GM21360 (cell line): ENCODE measurements around the gene STRADB.
"Not testable (repeated sequence)": the region's sequence is repeated elsewhere in the genome, so short reads cannot be mapped to it uniquely, and the experiment has no call there.

Experiments used
- ATAC-seq: cut with Tn5 transposase; IDR thresholded peaks from one replicate; pipeline ENCODE4 v1.9.1; 2021; ENCODE audit warnings: mild to moderate bottlenecking, moderate library complexity; ENCODE audit not compliant: unreplicated experiment

STRADB gene

GRCh38 chr2:201465524-201465971 is 14.0 kb downstream of the STRADB start:
- ATAC-seq, result no peak

GRCh38 chr2:201466050-201466675 is 14.6 kb downstream of the STRADB start:
- ATAC-seq, result no peak

- ATAC-seq, result no peak
Observed at GRCh38 chr2:201467666-201468065, 16.1 kb downstream of the STRADB start.

GRCh38 chr2:201470821-201471731 is 19.5 kb downstream of the STRADB start:
- no peak for ATAC-seq

GRCh38 chr2:201471732-201472393 is 20.3 kb downstream of the STRADB start:
- no peak for ATAC-seq

- ATAC-seq, result no peak
Observed at GRCh38 chr2:201472411-201472810, 20.9 kb downstream of the STRADB start.

- no peak for ATAC-seq
Observed at GRCh38 chr2:201482543-201482942, 31.0 kb downstream of the STRADB start.

GRCh38 chr2:201483342-201483741 is 31.8 kb downstream of the STRADB start:
- ATAC-seq, result no peak

GRCh38 chr2:201483758-201484157 is 32.2 kb downstream of the STRADB start:
- not testable (repeated sequence) for ATAC-seq

GRCh38 chr2:201484805-201485204 is 33.3 kb downstream of the STRADB start:
- ATAC-seq, result no peak

- ATAC-seq, result no peak
Observed at GRCh38 chr2:201490291-201490690, 38.8 kb downstream of the STRADB start.

GRCh38 chr2:201496785-201497184 is 45.2 kb downstream of the STRADB start:
- ATAC-seq, result no peak

GRCh38 chr2:201500534-201500933 is 49.0 kb downstream of the STRADB start:
- no peak for ATAC-seq

GRCh38 chr2:201502713-201503112 is 51.2 kb downstream of the STRADB start:
- no peak for ATAC-seq

GRCh38 chr2:201507725-201508124 is 56.2 kb downstream of the STRADB start:
- no peak for ATAC-seq

- ATAC-seq, result no peak
Observed at GRCh38 chr2:201513271-201513670, 61.7 kb downstream of the STRADB start.

GRCh38 chr2:201515573-201516246 is 64.2 kb downstream of the STRADB start:
- no peak for ATAC-seq

GRCh38 chr2:201517094-201517493 is 65.6 kb downstream of the STRADB start:
- ATAC-seq, result no peak

- ATAC-seq, result no peak
Observed at GRCh38 chr2:201520201-201520600, 68.7 kb downstream of the STRADB start.

- ATAC-seq, result no peak
Observed at GRCh38 chr2:201522965-201523364, 71.4 kb downstream of the STRADB start.

GRCh38 chr2:201523506-201523905 is 72.0 kb downstream of the STRADB start:
- ATAC-seq, result no peak
